T-helper 2 cell treated with Interferon-gamma antibody and Interleukin-4, amounts not matched to agents 100 ng/mL and 5 ng/mL, for 36 hours (primary cell): Measurements from ENCODE around the gene KIFAP3. TPM values are rescaled to one million over a fixed set of nuclear protein-coding genes. Genes with fewer than 3 reads are reported as not detected.
"Not testable (repeated sequence)": the region's sequence is repeated elsewhere in the genome, so short reads cannot be mapped to it uniquely, and the experiment has no call there.

ENCODE experiments used
- intact Hi-C: fragments of 100-400 bp; cut with micrococcal nuclease; formaldehyde crosslinking; loops from one replicate; pipeline ENCODE4 v1.15.1; 2023
- total RNA-seq: library from RNA; stranded (reverse); gene quantifications from 2 replicates; pipeline ENCODE4 v1.2.3, GENCODE V29; 2022

Gene KIFAP3
- total RNA-seq, result 20.7 and 20.8 TPM in 2 replicates

- intact Hi-C loops, result loop anchor here (1.0 to 10.0 kb wide), 7 partner anchors 147 to 1708 kb away; partner anchors contain the start of genes ATP1B1, GORAB, METTL13 and SCYL3
Observed at GRCh38 chr1:170074250-170075157, at the start of gene KIFAP3. Gene KIFAP3 (minus strand): TSS chr1:170074695. CDS start chr1:170074467, 228 bp downstream.

- intact Hi-C loops, result no loop called here
Observed at GRCh38 chr1:170122366-170122765, 47.9 kb upstream of the KIFAP3 start.

GRCh38 chr1:170114906-170115305, 40.4 kb upstream of the KIFAP3 start:
- intact Hi-C loops, result no loop called here

GRCh38 chr1:170113140-170113539, 38.6 kb upstream of the KIFAP3 start:
- intact Hi-C loops, result not testable (repeated sequence)

GRCh38 chr1:170097449-170097948, 23.0 kb upstream of the KIFAP3 start:
- intact Hi-C loops, result no loop called here

- intact Hi-C loops, result no loop called here
Observed at GRCh38 chr1:170096806-170097340, 22.4 kb upstream of the KIFAP3 start.

GRCh38 chr1:170095976-170096748, 21.7 kb upstream of the KIFAP3 start:
- intact Hi-C loops, result no loop called here

GRCh38 chr1:170094697-170095616, 20.5 kb upstream of the KIFAP3 start:
- intact Hi-C loops, result not testable (repeated sequence)

- intact Hi-C loops, result no loop called here
Observed at GRCh38 chr1:170086399-170087032, 12.0 kb upstream of the KIFAP3 start.

- intact Hi-C loops, result no loop called here
Observed at GRCh38 chr1:170085091-170085490, 10.6 kb upstream of the KIFAP3 start.

GRCh38 chr1:170078610-170079189, 4.2 kb upstream of the KIFAP3 start:
- intact Hi-C loops, result loop anchor here (10.0 kb wide), 2 partner anchors 384 to 974 kb away; partner anchors contain the start of gene ATP1B1

- intact Hi-C loops, result loop anchor here (10.0 kb wide), 2 partner anchors 383 to 973 kb away; partner anchors contain the start of gene ATP1B1
Observed at GRCh38 chr1:170077926-170078325, 3.4 kb upstream of the KIFAP3 start.

GRCh38 chr1:170076952-170077351, 2.5 kb upstream of the KIFAP3 start:
- intact Hi-C loops, result loop anchor here (10.0 kb wide), 2 partner anchors 382 to 972 kb away; partner anchors contain the start of gene ATP1B1

GRCh38 chr1:170076199-170076598, 1.7 kb upstream of the KIFAP3 start:
- intact Hi-C loops, result loop anchor here (10.0 kb wide), 2 partner anchors 381 to 971 kb away; partner anchors contain the start of gene ATP1B1

GRCh38 chr1:170075186-170075585, 691 bp upstream of the KIFAP3 start:
- intact Hi-C loops, result loop anchor here (10.0 kb wide), 2 partner anchors 380 to 970 kb away; partner anchors contain the start of gene ATP1B1

- intact Hi-C loops, result loop anchor here (1.0 to 10.0 kb wide), 7 partner anchors 147 to 1708 kb away; partner anchors contain the start of genes ATP1B1, GORAB, METTL13 and SCYL3
Observed at GRCh38 chr1:170073893-170074249, 624 bp downstream of the KIFAP3 start.

GRCh38 chr1:170071378-170071777, 3.1 kb downstream of the KIFAP3 start:
- intact Hi-C loops, result loop anchor here (5.0 to 10.0 kb wide), 4 partner anchors 144 to 1711 kb away; partner anchors contain the start of genes ATP1B1 and METTL13

GRCh38 chr1:170068923-170069322, 5.6 kb downstream of the KIFAP3 start:
- intact Hi-C loops, result no loop called here

GRCh38 chr1:170067253-170067819, 7.2 kb downstream of the KIFAP3 start:
- intact Hi-C loops, result no loop called here
